H1 (cell line): ENCODE data around the gene DCDC1. TPM values are rescaled to one million over a fixed set of nuclear protein-coding genes. Genes with fewer than 3 reads are reported as not detected.

Source experiments
- CTCF ChIA-PET: fragments of 300-600 bp; sonication (Branson Sonifier 250); formaldehyde crosslinking; loops from one replicate; lab custom pipeline; 2021; ENCODE audit not compliant: partially characterized antibody; lab: Charles Lee
- POLR2A ChIA-PET: fragments of 300-600 bp; sonication (Branson Sonifier 250); formaldehyde crosslinking; loops from one replicate; lab custom pipeline; 2021; ENCODE audit warnings: inconsistent platforms; ENCODE audit not compliant: partially characterized antibody; lab: Charles Lee
- DNase-seq, 2 experiments: peaks; one replicate each; pipeline versions ENCODE4 v3.0.0 to v3.0.0-alpha.2; 2010 to 2022; ENCODE audit warnings: low spot score in 2 of 2, low read depth in 1 of 2, mixed read lengths in 1 of 2
- FAIRE-seq: peaks from 2 replicates; lab custom pipeline; 2011; peaks lifted over from hg19 to GRCh38; lab: Jason Lieb, UNC
- H2AFZ ChIP-seq: 2 replicates; pipeline ENCODE4 v1.8.1; 2012; ENCODE audit warnings: low read length, inconsistent platforms
- H2AK5ac ChIP-seq: 2 replicates; pipeline ENCODE4 v1.6.1; 2013; ENCODE audit warnings: low read depth, low read length
- H2BK120ac ChIP-seq: replicated peaks from 2 replicates; pipeline ENCODE3; 2013; ENCODE audit warnings: low read depth, low read length, inconsistent platforms
- H2BK12ac ChIP-seq: 2 replicates; pipeline ENCODE4 v1.6.1; 2013; ENCODE audit warnings: low read depth, low read length
- H2BK15ac ChIP-seq: 2 replicates; pipeline ENCODE4 v1.6.1; 2013; ENCODE audit warnings: low read length
- H2BK20ac ChIP-seq: 2 replicates; pipeline ENCODE4 v1.6.1; 2013; ENCODE audit warnings: low read length
- H2BK5ac ChIP-seq: 2 replicates; pipeline ENCODE4 v1.6.1; 2013; ENCODE audit warnings: low read depth, low read length
- H3K14ac ChIP-seq: 2 replicates; pipeline ENCODE4 v1.6.1; 2013; ENCODE audit warnings: inconsistent platforms; ENCODE audit not compliant: insufficient read length
- H3K18ac ChIP-seq: 2 replicates; pipeline ENCODE4 v1.6.1; 2013; ENCODE audit warnings: low read length; ENCODE audit errors: extremely low read depth
- H3K23ac ChIP-seq: 2 replicates; pipeline ENCODE4 v1.6.1; 2013; ENCODE audit warnings: inconsistent platforms; ENCODE audit not compliant: insufficient read length
- H3K23me2 ChIP-seq: 2 replicates; pipeline ENCODE4 v1.6.1; 2013; ENCODE audit warnings: low read depth, low read length
- H3K27ac ChIP-seq: 2 replicates; pipeline ENCODE4 v1.6.1; 2011; ENCODE audit warnings: low read depth, low read length, inconsistent platforms
- H3K27me3 ChIP-seq, 4 experiments: replicated peaks in 1 of 4; 1 replicate in 1 of 4; 2 replicates in 3 of 4; pipeline versions ENCODE4 v1.6.1 to v1.8.1; 2011 to 2013; ENCODE audit warnings: low read length in 3 of 4, mild to moderate bottlenecking in 3 of 4, inconsistent platforms in 2 of 4, mixed read lengths in 2 of 4, moderate library complexity in 1 of 4; ENCODE audit not compliant: control insufficient read depth in 3 of 4, insufficient read depth in 3 of 4; ENCODE audit errors: extremely low read depth in 1 of 4
- H3K36me3 ChIP-seq, 4 experiments: 2 replicates each; pipeline versions ENCODE4 v1.6.1 to v1.8.1; 2011 to 2013; ENCODE audit warnings: mild to moderate bottlenecking in 4 of 4, low read length in 3 of 4, moderate library complexity in 2 of 4, control low read depth in 1 of 4, inconsistent platforms in 1 of 4; ENCODE audit not compliant: insufficient read depth in 4 of 4, control insufficient read depth in 2 of 4
- H3K4ac ChIP-seq: replicated peaks from 2 replicates; pipeline ENCODE3; 2013; ENCODE audit warnings: low read length, low read depth, mixed read lengths, inconsistent platforms; ENCODE audit not compliant: insufficient read length
- H3K4me1 ChIP-seq, 4 experiments: replicated peaks in 1 of 4; 1 replicate in 1 of 4; 2 replicates in 3 of 4; pipeline versions ENCODE4 v1.6.1 to v1.8.1; 2011 to 2013; ENCODE audit warnings: low read length in 3 of 4, inconsistent platforms in 2 of 4, mixed read lengths in 1 of 4; ENCODE audit not compliant: insufficient read depth in 4 of 4, control insufficient read depth in 3 of 4
- H3K4me2 ChIP-seq, 2 experiments: 2 replicates each; pipeline versions ENCODE4 v1.6.1 to v1.8.1; 2011 to 2013; ENCODE audit warnings: low read depth in 2 of 2, low read length in 2 of 2, control low read depth in 1 of 2, inconsistent platforms in 1 of 2, mild to moderate bottlenecking in 1 of 2; ENCODE audit not compliant: insufficient read depth in 1 of 2
- H3K4me3 ChIP-seq, 4 experiments: fragments of 200-600, 300-600 bp in 1 of 4; sonication (generic), shearing (Covaris generic), sonication (Bioruptor Twin) in 1 of 4; 2 replicates each; pipeline versions ENCODE4 v1.5.1 to v1.8.1; 2011 to 2016; ENCODE audit warnings: low read length in 4 of 4, low read depth in 3 of 4, control low read depth in 2 of 4, inconsistent platforms in 2 of 4, mild to moderate bottlenecking in 2 of 4, mixed read lengths in 1 of 4, moderate library complexity in 1 of 4; ENCODE audit not compliant: insufficient read depth in 2 of 4; ENCODE audit errors: extremely low read depth in 1 of 4
- H3K56ac ChIP-seq: replicated peaks from 2 replicates; pipeline ENCODE3; 2013; ENCODE audit warnings: low read depth, mild to moderate bottlenecking, mixed read lengths, low read length, inconsistent platforms; ENCODE audit not compliant: insufficient read length
- H3K79me1 ChIP-seq: 2 replicates; pipeline ENCODE4 v1.6.1; 2013; ENCODE audit warnings: low read depth, low read length, control low read depth
- H3K79me2 ChIP-seq, 2 experiments: 2 replicates each; pipeline versions ENCODE4 v1.6.1 to v1.8.1; 2012 to 2013; ENCODE audit warnings: low read length in 2 of 2, mild to moderate bottlenecking in 2 of 2, inconsistent platforms in 1 of 2; ENCODE audit not compliant: insufficient read depth in 2 of 2, control insufficient read depth in 1 of 2
- H3K9ac ChIP-seq, 4 experiments: replicated peaks in 1 of 4; 1 replicate in 1 of 4; 2 replicates in 3 of 4; pipeline versions ENCODE4 v1.6.1 to v1.8.1; 2011 to 2013; ENCODE audit warnings: low read depth in 3 of 4, low read length in 3 of 4, control low read depth in 2 of 4, mild to moderate bottlenecking in 2 of 4, moderate library complexity in 2 of 4, inconsistent platforms in 1 of 4; ENCODE audit errors: extremely low read depth in 1 of 4
- H3K9me3 ChIP-seq, 2 experiments: 2 replicates each; pipeline versions ENCODE4 v1.6.1 to v1.8.1; 2012 to 2013; ENCODE audit warnings: mild to moderate bottlenecking in 2 of 2, moderate library complexity in 2 of 2, control low read depth in 1 of 2, inconsistent platforms in 1 of 2, low read depth in 1 of 2, low read length in 1 of 2, mixed read lengths in 1 of 2; ENCODE audit not compliant: insufficient read depth in 2 of 2
- H4K20me1 ChIP-seq, 2 experiments: replicated peaks in 1 of 2; 2 replicates each; pipeline versions ENCODE3 to v1.8.1; 2011 to 2013; ENCODE audit warnings: inconsistent platforms in 2 of 2, low read length in 2 of 2, mild to moderate bottlenecking in 1 of 2; ENCODE audit not compliant: insufficient read depth in 2 of 2, control insufficient read depth in 1 of 2
- H4K5ac ChIP-seq: 2 replicates; pipeline ENCODE4 v1.6.1; 2013; ENCODE audit warnings: low read length, low read depth, mixed read lengths, inconsistent platforms; ENCODE audit not compliant: insufficient read length
- H4K8ac ChIP-seq: 2 replicates; pipeline ENCODE4 v1.8.0; 2013; ENCODE audit warnings: mild to moderate bottlenecking, moderate library complexity, low read length, inconsistent platforms; ENCODE audit not compliant: insufficient read depth; ENCODE audit errors: extremely low read depth
- H4K91ac ChIP-seq: replicated peaks from 2 replicates; pipeline ENCODE3; 2013; ENCODE audit warnings: low read length, mixed read lengths, inconsistent platforms; ENCODE audit not compliant: insufficient read length
- CHD7 ChIP-seq: fragments of 300-600 bp; sonication (generic); IDR thresholded peaks from 2 replicates; pipeline ENCODE4 v1.7.1; 2012; ENCODE audit warnings: low read length, moderate library complexity, mild to moderate bottlenecking, inconsistent platforms; ENCODE audit not compliant: insufficient replicate concordance
- SP2 ChIP-seq: IDR thresholded peaks from 2 replicates; pipeline ENCODE4 v1.6.1; 2012; ENCODE audit warnings: mild to moderate bottlenecking, low read length, inconsistent platforms
- polyA plus RNA-seq, 7 experiments: library from polyadenylated mRNA; depleted of rRNA in 3 of 7; stranded (reverse) in 5 of 7; unstranded in 2 of 7; fragments of >200 nt in 5 of 7; fragments of 200-250 nt in 2 of 7; gene quantifications; 1 replicate in 5 of 7; 2 replicates in 1 of 7; 4 replicates in 1 of 7; pipeline versions ENCODE4 v1.2.1 to v1.2.3, GENCODE V29; 2011 to 2013; ENCODE audit warnings: missing spikeins in 2 of 7, mixed read lengths in 2 of 7
- total RNA-seq: library from RNA; stranded (reverse); fragmentation: NEBNext Ultra II Directional; extraction: Animal tissue kit (Norgen Biotek cat#: 25700); gene quantifications from 2 replicates; pipeline ENCODE4 v1.2.1, GENCODE V29; 2021

Gene DCDC1
- total and polyA plus RNA-seq, 2 of the 8 experiments (the other 6 are each of a cell fraction or from before 2014, with no cell fraction given), result 0.15 to 0.56 TPM

GRCh38 chr11:30902929-30903328, 466.6 kb downstream of the DCDC1 start:
- Histone ChIP-seq H3K56ac (no peak overlapping the region), H2AK5ac (no peak overlapping the region), H3K9me3 (no peaks in the 10 kb centered on the region), H2BK20ac (no peak overlapping the region), H2BK120ac (no peak overlapping the region), H2BK15ac (no peak overlapping the region), H4K5ac (no peak overlapping the region), H3K4ac (no peak overlapping the region), H3K18ac (no peak overlapping the region), H2BK5ac (no peak overlapping the region), H3K4me2 (no peak overlapping the region), H3K79me1 (no peaks in the 10 kb centered on the region), H3K79me2 (no peaks in the 10 kb centered on the region), H4K91ac (no peak overlapping the region), H3K9ac (no peak overlapping the region), H4K8ac (no peak overlapping the region), H4K20me1 (no peaks in the 10 kb centered on the region), H2BK12ac (no peak overlapping the region), H3K27ac (no peak overlapping the region), H3K27me3 (no peaks in the 10 kb centered on the region), H3K23ac (no peak overlapping the region), H2AFZ (no peak overlapping the region), H3K4me1 (no peaks in the 10 kb centered on the region), H3K14ac (no peak overlapping the region), H3K4me3 (no peak overlapping the region), H3K23me2 (no peaks in the 10 kb centered on the region), H3K36me3 (no peaks in the 10 kb centered on the region)
- POLR2A ChIA-PET, result no interaction called here
- DNase-seq (no peak), FAIRE-seq (no peak)
- CTCF ChIA-PET, result interaction anchor here (0.7 to 1.9 kb wide), 3 partner anchors 11 to 17 kb away, joined by 3 to 10 read pairs (median 3); no protein-coding TSS in a partner anchor
- TF ChIP-seq CHD7, result no peak
- TF ChIP-seq SP2, result no peak
